GM19023 (cell line): ENCODE results near the gene CYP46A1.
"Not testable (repeated sequence)": the region's sequence is repeated elsewhere in the genome, so short reads cannot be mapped to it uniquely, and the experiment has no call there.

Experiments
- ATAC-seq: cut with Tn5 transposase; IDR thresholded peaks from one replicate; pipeline ENCODE4 v1.9.1; 2021; ENCODE audit warnings: mild to moderate bottlenecking, moderate library complexity; ENCODE audit not compliant: unreplicated experiment

CYP46A1 gene

GRCh38 chr14:99754141-99755067 lies 70.3 kb downstream of the CYP46A1 start:
- ATAC-seq = no peak

- ATAC-seq = no peak
Measured at GRCh38 chr14:99755068-99755405, 70.9 kb downstream of the CYP46A1 start.

- ATAC-seq = no peak
Measured at GRCh38 chr14:99755629-99756603, 71.8 kb downstream of the CYP46A1 start.

DNA sequence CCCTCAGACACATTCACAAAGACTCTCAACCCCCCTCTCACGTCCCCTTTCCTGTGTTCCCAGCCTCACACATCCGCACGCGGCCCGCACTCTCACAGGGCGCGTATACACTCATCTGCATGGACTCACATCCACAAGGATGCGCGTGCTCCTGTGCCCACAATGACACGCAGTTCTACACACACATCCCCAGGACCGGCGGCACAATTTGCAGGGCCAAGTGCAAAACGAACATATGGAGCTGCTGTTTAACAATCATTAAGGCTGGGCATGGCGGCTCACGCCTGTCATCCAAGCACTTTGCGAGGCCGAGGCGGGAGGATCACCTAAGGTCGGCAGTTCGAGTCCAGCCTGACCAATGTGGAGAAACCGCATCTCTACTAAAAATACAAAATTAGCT lies 72.7 kb downstream of the CYP46A1 start:
- no peak for ATAC-seq

- no peak for ATAC-seq
Measured at GRCh38 chr14:99757331-99758070, 73.4 kb downstream of the CYP46A1 start.

DNA sequence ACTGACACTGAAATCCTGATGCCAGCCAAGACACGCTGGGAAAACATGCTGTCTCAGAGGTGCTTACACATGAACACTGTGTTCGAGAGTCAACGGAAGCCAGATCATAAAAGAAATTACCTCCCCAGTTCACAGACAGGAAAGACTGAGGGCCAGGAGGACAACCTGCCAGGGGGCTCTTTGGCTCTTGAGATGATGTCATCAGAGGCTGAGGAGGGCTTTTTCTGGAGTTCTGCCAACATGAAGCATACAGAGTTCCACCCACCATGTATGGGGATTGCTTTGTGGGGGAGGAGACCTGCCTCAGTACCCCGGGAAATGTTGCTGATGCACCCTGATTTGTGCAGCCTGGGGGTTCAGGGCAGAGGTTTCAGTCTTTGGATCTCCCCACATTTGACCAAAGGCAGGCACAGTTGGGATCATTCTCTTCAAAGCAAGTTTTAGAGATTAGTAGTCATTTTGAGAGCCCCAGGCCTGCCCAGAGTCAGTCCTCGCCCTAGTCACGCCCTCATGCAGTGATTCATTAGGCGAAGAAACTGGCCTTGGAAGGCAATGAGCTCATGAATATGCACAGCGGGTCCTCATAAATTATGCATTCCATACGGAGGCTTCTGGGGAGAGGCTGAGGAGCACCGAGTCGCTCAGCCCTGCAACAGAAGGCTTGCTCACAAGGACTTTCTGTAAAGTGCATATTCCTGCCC lies 74.2 kb downstream of the CYP46A1 start:
- no peak for ATAC-seq

- no peak for ATAC-seq
Measured at GRCh38 chr14:99758872-99759545, 74.9 kb downstream of the CYP46A1 start.

- no peak for ATAC-seq
Measured at GRCh38 chr14:99759546-99759925, 75.4 kb downstream of the CYP46A1 start.

- ATAC-seq = no peak
Measured at GRCh38 chr14:99760817-99761216, 76.7 kb downstream of the CYP46A1 start.

DNA sequence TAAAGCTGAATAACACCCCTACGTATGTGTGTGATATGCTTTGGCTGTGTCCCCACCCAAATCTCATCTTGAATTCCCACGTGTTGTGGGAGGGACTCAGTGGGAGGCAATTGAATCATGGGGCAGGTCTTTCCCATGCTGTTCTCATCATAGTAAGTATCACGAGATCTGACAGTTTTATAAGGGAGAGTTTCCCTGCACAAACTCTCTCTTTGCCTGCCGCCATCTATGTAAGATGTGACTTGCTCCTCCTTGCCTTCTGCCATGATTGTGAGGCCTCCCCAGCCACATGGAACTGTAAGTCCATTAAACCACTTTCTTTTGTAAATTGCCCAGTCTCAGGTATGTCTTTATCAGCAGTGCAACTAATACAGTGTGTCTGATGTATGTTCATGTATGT lies 78.8 kb downstream of the CYP46A1 start:
- ATAC-seq = not testable (repeated sequence)

DNA sequence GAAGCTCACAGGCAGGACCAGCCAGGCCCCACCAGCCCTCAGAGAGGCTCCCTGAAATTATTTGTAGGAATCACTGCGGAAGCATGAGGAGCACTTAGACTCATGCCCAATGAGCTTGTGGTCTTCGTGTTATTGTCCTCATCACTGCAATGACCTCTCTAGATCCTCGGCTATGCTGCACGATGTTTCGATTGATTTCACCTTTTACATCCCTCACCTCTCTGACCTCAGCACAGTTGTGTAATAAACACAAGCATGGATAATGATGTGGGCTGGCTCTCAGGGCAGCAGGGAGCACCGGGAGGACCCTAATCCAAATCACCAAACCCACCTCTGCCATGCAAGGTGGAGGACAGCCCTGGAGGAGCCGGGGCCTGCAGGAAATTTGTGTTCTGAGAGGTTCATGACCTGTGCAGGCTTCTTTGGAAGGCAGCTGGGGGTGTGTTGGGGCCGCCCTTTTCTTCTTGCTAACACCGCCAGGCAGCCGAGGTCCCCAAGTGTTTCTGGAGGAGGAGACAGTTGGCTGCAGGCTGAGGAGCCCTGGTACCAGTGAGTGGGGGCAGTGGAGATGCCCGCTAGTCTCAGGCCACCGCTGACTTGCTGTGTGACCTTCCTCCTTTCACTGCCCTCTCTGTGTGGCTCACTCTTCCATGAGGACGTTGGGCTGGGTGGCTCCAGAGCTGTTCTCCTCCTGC lies 79.6 kb downstream of the CYP46A1 start:
- ATAC-seq = no peak

DNA sequence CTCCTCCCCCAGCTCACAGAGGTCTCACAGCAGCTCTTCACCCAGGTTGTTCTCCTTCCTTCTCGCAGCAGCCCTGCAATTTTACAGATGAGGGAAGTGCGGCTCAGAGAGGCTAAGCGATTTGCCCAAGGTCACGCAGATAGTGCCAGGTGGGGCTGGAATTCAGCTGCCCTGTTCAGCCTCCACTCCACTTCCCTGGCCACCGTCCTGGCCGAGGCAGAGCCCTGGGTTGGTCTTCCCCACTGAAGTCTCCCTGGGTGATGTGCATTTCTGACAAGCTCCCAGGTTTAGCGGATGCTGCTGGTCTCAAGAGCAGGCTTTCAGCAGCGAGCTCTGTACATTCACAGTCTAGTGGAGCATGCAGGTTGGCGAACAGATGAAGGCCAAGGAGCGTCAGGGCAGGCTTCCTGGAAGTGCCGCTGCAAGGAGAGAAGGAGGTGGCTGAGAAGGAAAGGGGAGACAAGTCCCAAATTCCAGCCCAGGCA lies 80.2 kb downstream of the CYP46A1 start:
- no peak for ATAC-seq

GRCh38 chr14:99768381-99768780 lies 84.3 kb downstream of the CYP46A1 start:
- ATAC-seq = no peak

DNA sequence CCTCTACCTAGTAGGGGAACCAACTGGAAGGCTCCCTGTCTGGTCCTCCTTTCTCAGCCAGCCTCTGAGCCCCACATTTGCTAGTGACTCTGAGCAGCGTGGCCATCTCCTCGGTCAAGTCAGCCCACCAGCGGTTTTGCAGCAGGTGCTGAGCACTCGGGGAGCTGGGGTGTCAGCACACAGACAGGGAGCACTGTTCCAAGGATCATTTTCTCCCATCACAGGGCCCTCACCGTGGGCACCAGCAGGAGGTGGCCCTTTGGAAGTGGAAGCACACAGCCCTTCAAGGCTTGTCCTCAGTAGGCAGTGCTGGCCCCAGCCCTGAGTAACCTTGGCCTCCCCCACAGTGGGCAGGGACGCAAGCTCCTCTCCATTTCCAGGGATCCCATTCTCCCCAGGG lies 85.0 kb downstream of the CYP46A1 start:
- ATAC-seq = no peak

- no peak for ATAC-seq
Measured at GRCh38 chr14:99769799-99770198, 85.7 kb downstream of the CYP46A1 start.

- no peak for ATAC-seq
Measured at GRCh38 chr14:99772371-99773283, 88.5 kb downstream of the CYP46A1 start.

- no peak for ATAC-seq
Measured at GRCh38 chr14:99773521-99774497, 89.7 kb downstream of the CYP46A1 start.
